Epithelial cell of proximal tubule (primary cell): ENCODE data around the gene P2RX3. TPM values are rescaled to one million over a fixed set of nuclear protein-coding genes. Genes with fewer than 3 reads are reported as not detected.

Experiments
- DNase-seq: peaks from one replicate; pipeline ENCODE4 v3.0.0-alpha.2; 2011; ENCODE audit warnings: low read depth
- H3K4me3 ChIP-seq: 2 replicates; pipeline ENCODE4 v1.5.1; 2011; ENCODE audit warnings: low read depth, mild to moderate bottlenecking, low read length
- CTCF ChIP-seq: conservative IDR thresholded peaks from 2 replicates; pipeline ENCODE4 v1.5.1; 2012; ENCODE audit warnings: low read depth, mild to moderate bottlenecking, low read length
- total RNA-seq: library from RNA; depleted of rRNA; stranded (reverse); fragments of >200 nt; gene quantifications from 2 replicates; pipeline ENCODE4 v1.2.3, GENCODE V29; 2015

P2RX3 gene
- total RNA-seq, 1 donor from 2014 or later, result not detected

DNA sequence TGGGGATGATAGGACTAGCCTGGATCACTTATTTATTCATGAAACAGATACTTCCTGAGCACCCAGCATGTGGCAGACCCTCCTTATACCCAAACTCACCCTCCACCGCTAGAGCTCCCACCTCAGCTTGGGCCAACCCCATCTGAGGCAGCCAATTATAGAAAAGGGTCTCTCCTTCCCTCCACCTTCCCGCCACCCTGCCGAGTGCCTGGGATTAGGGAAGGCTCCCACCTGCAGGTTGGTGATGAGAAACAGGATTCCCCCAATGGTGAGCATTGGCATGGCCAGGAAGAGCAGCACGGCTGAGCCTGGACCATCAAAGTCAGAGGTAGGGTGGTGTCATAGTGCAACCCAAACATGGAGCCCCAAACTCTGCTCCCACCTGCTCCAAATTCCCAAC lies 82.9 kb downstream of the P2RX3 start:
- no peak overlapping the region for H3K4me3 ChIP-seq
- no peak for TF ChIP-seq CTCF

GRCh38 chr11:57421805-57422204 lies 83.7 kb downstream of the P2RX3 start:
- no peak for TF ChIP-seq CTCF
- DNase-seq, result no peak
- no peak overlapping the region for H3K4me3 ChIP-seq

More for the DNA sequence above, 82.9 kb downstream of the P2RX3 start:
- DNase-seq, result no peak

Other genes with a start within 250 kb of the P2RX3 start
- gene LRRC55, start 156.4 kb upstream of the P2RX3 start, total RNA-seq, result not detected in 2 replicates
- gene APLNR, start 101.1 kb upstream of the P2RX3 start, total RNA-seq, result not detected in 2 replicates
- 65.4 and 66.3 TPM in 2 replicates for gene TNKS1BP1, start 13.4 kb upstream of the P2RX3 start, total RNA-seq
- gene SSRP1, start 2.5 kb upstream of the P2RX3 start, total RNA-seq, result 141 and 218 TPM in 2 replicates
- gene PRG3, start 42.8 kb downstream of the P2RX3 start, total RNA-seq, result not detected in 2 replicates
- not detected in 2 replicates for gene PRG2, start 52.3 kb downstream of the P2RX3 start, total RNA-seq
- 66.0 and 127 TPM in 2 replicates for gene SLC43A3, start 88.8 kb downstream of the P2RX3 start, total RNA-seq
- 0.98 TPM in 1 of 2 replicates, not detected in the other for gene RTN4RL2, start 122.2 kb downstream of the P2RX3 start, total RNA-seq
- gene SLC43A1, start 177.3 kb downstream of the P2RX3 start, total RNA-seq, result 3.6 and 9.0 TPM in 2 replicates
- gene TIMM10, start 192.4 kb downstream of the P2RX3 start, total RNA-seq, result 43.1 and 89.1 TPM in 2 replicates
- gene SMTNL1, start 199.2 kb downstream of the P2RX3 start, total RNA-seq, result not detected in 2 replicates
- 12.2 and 19.4 TPM in 2 replicates for gene UBE2L6, start 229.3 kb downstream of the P2RX3 start, total RNA-seq